Fibroblast of peridontal ligament (primary cell): ENCODE data around the gene KNCN.

Experiments used
- DNase-seq: peaks from one replicate; pipeline ENCODE4 v3.0.0-alpha.2; 2010; ENCODE audit errors: extremely low read depth

The KNCN gene

DNA sequence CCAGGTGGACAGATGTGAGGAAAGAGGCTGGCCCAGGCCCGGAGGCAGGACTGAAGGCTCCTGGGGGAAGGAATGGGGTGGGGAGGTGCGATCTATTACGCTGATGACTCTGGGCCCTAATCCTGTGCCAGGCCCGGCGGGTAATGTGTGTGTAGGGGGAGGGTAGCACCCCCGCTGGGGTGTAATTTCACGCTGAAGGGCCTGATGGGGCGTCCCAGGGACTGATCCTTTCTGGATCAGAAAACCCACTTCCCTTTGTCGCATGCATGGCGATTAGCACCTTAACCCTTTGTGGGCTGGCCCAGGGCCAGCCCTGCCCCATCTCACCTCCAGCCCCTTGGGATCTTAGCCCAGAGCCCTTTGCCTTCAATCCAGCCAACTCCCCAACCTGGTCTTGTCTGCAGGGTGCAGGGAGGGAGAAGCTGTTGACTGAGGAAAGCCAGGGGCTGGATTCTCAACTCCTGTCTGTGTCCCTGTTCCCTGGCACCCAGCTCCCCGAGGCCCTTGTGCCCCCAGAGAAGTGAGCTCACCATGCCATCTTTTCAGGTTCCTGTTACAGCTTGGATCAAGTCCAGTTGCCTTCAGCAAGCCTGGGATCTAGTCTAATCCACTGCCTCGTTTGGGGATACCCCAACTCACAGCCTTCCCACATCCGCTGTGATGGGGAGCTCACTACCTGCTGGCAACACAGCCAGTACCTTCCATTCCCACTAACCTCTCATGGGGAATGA, 26.0 kb downstream of the KNCN start:
- DNase-seq: no peak

DNA sequence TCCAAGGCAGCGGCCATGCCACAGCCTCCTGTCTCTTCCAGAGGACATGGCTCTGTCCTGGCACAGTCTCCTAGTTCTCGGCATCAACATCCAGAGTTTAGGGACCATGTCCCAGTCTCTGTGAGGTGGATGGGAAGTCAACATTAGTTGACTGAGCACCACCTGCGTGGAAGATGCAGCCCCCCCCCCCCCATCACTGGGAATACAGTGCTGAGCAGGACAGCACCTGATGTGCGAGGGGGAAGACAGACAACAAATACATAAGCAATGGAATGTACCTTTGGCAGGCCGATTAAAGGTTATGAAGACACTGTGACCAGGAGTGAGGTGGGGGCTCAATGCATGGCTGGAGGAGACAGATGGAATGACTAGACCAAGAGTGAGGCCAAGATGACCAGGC, 26.6 kb downstream of the KNCN start:
- no peak for DNase-seq

DNA sequence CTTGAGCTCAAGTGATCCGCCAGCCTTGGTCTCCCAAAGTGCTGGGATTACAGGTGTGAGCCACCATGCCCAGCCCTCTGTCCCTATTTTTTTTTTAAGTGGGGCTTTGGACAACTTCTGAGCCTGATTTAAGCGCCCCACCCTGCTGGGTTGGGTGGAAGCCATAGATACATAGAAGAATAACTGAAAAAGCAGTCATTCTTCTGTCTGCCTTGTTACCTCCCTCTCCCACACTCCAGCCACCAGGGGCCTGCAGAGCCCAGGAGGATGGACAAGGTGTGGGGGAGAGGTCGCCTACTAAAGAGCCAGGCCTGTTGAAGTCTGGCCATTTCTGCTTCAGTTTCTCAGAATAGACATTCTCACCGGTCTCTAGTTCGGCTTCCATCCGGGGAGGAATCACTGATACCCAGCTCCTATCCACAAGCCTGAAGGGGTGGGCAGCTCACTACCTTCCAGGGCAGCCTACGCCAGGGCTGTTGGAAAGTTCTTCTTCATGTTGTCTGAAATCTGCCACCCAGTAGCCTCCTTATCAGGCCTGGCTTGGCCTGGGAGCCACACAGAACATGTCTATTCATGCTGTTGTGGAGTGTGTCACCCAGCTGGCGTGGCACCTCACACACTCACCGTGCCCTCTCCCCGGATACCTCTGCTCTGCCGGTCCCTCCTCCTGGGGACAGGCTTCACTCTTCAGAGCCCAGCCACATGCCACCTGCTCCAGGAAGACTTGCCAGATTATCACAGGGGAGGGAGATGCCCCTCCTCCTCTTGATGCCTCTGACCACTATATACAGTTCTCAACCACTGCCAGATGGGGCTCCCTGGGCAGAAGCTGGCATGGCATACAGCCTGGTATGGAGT, 27.7 kb downstream of the KNCN start:
- DNase-seq: no peak

DNA sequence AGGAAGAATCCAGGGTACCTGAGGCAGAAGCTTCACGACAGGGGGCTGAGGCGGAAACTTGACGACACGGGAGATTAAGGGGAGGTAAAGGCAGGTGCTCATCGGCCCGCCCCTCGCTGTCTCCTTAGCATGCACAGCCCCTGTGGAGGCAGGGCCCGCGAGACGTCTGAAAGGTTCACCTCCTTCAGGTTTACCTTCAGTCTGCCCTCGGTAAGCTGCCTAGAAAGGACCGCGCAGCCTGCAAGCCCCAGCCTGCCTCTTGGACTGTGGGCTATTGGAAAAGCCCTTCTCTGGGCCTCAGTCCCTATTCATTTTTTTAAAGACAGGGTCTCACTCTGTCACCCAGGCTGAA, 28.5 kb downstream of the KNCN start:
- DNase-seq: no peak

DNA sequence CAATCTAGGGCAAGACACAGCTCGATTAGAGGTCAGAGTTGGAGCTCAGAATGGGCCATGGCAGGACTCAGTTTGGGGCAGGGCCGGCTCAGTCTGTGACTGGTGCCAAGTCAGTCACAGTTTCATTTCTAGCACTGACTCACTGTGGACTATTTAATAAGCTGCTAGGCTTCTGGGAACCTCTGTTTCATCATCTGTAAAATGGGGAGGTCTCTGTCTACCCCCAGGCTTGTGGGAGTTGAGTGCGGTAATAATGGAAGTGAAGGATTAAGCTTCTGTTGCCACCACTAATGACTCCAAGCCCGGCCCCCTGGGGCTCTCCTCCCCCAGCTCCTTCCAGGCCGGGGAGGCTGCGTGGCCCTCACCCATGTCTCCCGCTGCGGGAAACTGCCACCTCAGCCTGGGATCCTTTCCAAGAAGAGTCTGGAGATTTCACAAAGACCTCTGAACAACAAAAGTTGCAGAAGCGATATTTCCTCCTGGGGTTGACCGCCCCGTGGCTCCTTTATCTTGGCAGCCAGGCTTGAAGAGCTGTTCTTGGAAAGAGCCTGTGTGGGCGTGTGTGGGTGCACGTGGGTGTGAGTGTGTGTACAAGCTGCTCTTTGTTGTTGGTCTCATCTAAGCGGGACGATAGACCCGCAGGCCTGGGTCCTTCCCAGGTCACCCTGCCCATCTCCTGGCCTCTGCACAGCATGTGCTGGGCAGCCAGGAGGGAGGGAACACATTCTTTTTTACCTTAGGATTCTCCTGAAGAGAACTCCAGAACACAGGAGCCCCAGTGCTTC, 29.1 kb downstream of the KNCN start:
- DNase-seq: peak; percentile 70

DNA sequence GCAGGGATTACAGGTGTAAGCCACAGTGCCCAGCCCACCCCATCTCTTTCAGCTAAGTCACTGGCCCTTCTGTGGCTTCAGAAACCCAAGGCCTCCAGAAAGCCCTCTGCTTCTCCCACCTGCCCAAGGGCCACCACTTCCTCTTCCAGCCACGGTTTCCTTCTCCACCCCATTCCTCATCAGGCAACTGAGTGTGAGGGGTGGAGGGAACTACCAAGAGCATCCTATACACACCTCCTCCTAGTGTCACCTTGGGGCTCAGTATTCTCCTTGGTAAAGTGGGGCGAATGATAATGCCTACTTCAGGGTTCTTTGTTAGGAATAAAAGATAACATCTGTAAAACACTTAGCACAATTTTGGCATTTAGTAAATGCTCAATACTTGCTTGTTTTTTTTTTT, 30.0 kb downstream of the KNCN start:
- no peak for DNase-seq

DNA sequence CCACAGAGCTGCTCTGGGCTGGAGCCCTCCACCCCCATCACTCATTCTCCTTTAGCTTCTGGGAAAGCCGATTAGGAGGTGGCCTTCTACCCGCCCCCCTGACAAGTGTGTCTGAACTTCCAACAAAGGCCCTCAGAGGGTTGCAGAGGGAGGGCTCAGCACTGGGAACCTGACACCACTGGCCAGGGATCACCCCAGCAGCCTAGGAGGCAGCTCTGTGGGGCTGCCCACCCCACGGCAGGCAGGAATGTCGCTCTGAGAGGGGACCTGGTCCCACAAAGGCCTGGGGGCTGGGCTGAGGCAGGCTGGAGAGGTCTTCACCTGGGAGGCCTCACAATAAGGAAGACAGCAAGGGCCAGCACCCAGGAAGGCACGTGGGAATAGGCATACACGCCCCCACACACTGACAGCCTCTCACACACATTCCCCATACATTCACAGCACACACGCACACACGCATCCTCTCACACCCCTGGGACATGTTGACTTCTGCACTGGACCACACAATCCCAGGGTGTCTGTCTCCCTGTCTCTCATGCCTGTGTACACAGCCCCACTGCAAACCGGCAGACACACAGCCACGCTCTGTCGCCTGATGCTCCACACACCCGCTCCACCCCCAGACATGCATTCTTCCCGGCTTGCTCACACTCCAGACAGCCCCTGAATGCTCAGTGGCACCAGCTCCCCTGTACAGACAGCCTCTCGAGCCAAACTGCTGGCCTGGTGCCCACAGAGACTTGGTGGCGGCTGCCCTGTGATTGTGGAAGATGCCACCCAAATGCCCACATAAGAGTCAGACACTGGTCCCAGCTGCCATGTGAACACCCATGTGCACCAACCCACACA, 31.2 kb downstream of the KNCN start:
- peak; percentile 49 for DNase-seq

DNA sequence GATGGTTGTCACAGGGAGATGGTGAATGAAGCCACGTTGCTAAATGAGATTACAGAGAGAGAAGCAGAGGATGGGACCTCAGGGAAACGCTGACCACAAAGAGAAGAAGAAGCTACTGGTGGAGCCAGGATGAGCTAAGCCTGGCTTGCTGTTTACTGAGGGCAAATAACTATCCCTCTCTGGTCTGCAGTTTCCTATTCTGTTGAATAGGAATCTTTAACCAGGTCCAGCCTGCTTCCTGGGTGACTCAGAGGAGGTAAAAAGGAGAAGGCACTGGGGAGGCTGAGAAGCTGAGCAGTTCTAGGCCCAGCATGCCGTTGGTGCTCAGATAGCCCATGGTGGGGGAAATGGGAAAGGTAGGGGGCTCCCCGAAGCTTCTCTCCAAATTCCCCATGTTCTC, 32.2 kb downstream of the KNCN start:
- DNase-seq: no peak

DNA sequence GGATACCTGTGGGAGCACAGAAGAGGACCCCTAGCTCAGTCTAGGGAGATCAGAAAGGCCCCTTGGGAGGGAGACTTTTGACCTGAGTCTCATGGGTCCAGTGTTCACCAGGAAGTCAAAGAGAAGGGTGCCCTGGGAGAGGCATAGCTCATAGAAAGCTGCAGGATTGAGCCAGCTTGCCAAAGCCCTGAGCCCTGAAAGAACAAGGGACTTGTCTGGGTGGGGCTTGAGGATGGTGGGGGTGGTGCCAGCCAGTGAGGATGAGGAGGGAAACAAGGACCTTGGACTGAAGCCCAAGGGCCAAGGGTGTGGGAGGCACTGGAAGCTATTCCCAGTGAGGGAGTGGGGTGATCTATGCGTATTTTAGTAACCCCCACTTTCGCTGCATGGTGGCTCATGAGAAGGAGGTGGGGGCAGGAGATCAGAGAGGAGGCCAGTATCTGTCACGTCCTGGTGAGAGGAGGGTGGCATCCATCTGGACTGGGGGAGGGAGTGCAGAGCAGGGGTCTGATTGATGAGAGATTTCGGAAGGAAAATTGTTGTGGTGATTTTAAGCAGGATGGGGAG, 33.4 kb downstream of the KNCN start:
- no peak for DNase-seq

DNA sequence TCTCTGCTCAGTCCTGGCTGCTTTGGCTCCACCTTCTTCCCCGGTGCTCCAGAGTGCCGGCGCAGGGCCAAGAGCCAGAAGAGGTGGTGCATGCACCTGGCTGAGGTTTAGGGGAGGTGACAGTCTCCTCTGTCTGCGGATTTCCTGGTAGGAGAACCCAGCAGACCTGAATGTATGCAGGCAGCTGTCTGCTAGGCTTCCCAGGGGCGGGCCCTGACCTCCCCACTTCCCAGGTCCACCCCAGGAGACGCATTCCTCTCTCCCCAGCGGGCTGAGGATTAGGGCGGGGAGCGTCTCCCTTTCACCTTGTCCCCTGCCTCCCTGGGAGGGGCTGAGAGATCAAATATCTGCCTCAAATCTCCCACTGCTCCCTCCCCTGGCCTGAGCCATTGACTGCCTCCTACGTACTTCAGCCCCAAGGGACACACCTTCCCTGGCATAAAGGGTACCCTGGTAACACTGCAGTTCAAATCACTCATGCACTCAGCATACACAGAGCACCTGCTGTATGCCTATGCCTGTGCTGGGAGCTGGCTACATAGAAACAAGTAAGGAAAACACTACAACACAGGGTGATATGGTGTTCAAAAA, 34.3 kb downstream of the KNCN start:
- DNase-seq: no peak

DNA sequence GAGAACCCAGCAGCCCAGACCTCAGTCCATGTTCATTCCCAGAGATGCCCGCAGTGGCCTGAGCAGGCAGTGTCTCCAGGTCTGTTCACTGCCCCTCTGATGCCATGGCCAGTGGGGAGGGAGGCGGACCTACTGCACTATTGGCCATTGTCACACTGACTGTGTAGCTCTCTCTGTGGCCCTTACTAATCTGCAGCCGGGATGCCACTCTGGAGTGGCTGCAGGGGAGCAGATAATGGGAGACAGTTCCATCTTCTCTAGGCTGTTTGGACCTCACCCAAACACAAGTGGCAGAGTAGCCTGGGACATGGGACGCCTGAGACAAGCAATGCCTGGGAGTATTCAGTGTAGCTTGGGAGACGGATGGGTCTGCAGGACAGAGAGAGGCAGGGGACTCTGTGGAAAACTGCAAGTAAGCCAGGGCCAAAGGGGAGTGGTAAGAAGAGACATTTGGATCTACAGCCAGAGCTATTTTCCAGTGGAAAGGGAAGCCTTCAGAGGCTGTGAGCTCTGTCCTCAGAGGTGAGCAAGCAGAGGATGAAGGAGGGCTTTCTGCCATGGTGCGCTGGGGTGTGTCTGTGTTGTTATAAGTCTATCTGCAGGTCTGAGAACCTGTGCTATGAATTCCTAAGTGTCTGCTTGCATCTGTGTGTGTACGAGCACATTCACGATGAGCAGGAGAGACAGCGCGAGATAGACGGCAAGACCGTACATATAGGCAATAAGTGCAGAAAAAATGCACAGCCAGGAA, 35.1 kb downstream of the KNCN start:
- no peak for DNase-seq

DNA sequence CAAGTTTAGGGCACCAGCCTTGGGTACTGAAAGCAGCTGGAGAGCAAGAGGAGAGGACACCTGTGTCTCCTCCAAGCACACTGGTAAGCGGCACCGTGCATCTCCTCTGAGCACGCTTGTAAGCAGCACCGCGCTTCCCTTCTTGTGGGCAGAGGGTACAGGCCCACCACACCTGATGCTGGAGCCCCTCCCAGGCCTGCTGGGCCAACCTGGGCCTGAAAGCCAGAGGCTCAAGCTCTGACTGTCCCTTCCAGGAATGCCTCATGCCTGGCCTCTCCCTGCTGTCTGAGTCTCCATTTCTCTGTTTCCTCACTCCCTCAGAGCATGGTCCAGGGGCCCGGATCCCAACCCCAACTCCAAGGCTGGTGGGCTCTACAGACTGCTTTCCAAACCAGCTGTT, 35.9 kb downstream of the KNCN start:
- no peak for DNase-seq

DNA sequence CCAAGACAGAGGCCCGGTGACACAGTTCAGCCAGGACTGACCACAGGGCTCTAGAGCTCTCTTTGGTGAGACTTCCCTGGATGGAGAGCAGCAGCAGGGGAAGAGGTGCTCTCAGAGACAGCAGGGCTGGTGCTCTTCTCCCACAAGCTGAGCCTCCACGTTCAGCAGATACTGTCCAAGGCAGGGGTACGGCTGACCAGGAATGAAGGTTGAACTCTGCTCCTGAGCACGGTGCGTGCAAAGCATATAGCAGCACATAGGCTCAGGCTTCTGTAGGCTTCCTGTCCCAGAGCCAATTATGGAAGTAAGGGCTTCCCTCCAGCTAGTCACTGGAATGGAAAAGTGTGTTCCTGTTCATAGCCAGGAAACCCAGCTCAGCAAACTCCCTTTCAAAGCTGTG, 37.9 kb downstream of the KNCN start:
- no peak for DNase-seq

DNA sequence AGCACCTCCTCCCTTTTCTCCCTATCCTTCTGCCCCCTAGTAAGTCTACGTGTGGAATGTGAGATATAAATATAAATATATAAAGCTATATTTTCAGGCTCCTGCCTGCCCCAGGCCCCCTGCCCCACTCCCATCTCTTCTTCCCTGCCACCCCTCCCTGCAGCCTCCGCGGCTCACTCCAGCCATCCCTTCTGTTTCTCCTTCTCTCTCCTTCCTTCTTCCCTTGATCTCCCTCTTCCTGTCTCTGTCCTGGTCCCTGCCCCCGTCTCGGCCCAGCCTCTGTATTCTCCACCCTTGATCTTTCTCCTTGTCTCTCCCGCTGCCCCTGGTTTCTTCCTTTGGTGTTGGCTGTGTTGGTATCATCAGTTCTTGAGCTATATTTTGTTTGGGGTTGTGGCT, 38.7 kb downstream of the KNCN start:
- no peak for DNase-seq

DNA sequence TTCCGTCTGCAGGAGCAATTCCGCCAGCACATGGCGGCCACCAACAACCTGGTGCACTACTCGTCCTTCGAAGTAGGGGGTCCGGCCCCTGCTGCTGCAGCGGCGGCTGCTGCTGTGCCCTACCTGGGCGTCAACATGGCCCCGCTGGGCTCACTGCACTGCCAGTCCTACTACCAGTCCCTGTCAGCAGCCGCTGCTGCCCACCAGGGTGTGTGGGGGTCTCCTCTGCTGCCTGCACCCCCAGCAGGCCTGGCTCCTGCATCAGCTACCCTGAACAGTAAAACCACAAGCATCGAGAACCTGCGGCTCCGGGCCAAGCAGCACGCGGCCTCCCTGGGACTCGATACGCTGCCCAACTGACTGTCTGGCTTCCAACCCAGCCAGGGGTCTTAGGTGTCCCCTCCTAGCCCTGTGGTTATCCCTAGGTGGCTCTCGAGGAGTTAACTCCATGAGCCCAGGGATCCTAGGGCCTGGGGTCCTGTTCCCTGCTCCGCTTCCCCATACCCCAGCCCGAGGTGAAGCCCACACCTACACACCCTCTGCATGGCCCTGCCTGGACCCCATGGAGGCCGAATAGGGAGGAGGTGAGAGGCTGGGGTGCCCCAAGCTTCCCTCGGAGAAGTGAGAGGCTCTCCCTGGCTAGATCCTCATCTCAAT, 39.2 kb downstream of the KNCN start:
- DNase-seq: no peak

DNA sequence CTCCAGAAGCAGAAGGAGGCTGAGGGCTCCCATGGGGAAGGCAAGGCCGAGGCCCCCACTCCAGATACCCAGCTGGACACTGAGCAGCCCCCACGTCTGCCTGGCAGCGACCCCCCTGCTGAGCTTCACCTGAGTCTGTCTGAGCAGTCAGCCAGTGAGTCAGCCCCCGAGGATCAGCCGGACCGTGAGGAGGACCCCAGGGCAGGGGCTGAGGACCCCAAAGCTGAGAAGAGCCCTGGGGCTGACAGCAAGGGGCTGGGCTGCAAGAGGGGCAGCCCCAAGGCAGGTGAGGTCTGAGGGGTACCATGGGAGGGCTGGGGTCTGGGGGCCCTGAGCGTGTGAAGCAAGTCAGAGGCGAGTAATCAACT, 40.5 kb downstream of the KNCN start:
- DNase-seq: no peak

DNA sequence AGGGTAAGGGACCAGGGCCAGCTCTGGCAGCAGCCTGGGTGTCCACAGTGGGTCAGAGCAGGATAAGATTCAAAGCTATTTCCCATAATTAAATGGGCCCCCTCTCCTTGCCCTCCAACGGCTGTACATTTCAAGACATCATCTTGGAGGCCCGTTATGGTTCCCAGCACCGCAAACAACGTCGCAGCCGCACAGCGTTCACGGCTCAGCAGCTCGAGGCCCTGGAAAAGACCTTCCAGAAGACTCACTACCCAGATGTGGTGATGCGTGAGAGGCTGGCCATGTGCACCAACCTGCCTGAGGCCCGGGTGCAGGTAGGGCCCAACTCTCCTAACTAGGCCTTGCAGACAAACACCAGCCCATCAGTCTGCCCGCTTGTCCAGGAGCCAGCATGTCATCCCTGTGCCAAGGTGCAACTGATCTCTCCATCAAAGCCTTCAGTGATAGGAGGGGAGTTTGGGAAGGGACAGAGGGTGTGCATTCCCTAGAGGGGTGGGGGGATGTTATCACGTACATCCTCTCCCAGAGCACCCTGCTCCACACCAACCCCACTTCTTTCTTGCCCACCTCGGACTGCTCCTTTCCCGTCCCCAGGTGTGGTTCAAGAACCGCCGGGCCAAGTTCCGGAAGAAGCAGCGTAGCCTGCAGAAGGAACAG, 41.0 kb downstream of the KNCN start:
- no peak for DNase-seq

DNA sequence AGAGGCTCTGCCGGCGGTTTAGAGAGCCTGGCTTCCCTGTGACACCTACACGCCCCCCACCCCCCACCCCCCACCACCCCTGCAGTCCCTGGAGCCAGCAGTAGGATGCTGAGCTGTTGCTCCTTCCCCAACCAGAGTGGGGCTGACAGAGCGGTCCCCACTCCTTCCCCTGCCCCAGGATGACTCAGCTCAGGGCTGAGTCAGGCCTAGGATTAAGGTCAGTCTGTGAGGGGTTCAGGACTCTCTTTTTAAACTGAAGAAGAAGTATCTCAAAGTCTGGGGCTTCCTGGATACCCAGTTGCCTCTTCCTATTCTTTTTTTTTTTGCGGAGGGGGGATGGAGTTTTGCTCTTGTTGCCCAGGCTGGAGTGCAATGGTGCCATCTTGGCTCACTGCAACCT, 42.7 kb downstream of the KNCN start:
- DNase-seq: no peak

DNA sequence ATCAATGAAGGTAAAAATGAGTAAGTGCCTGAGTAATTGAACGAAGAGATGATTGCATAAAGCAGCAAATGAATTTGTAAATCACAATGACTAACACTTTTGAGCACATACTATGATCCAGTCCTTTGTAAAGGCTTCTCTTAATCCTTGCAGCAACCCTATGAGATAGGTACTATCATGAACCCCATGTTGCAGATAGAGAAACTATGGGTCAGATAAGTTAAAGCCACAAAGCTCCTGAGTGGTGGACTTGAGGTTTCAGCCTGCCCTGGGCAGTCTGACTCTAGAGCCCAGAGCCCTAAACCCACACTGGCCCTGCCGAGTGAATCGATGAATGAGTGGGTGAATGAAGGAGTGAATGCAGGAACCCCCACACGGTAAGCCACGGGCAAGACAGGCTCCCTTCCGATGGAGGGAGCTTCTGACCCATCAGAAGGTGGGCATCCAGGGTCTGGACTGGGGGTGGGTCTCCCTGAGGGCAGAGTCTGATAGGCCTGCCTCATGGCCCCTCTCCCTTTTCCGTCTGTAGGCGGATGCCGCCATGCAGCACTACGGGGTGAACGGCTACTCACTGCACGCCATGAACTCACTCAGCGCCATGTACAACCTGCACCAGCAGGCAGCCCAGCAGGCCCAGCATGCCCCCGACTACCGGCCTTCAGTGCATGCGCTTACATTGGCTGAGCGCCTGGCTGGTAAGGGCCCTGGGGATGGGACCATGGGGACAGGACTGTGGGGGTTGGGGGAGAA, 44.8 kb downstream of the KNCN start:
- DNase-seq: no peak
